ENCODE measurements around the gene H6PD.
"Not testable (repeated sequence)": the region's sequence is repeated elsewhere in the genome, so short reads cannot be mapped to it uniquely, and the experiment has no call there.

The H6PD gene

DNA sequence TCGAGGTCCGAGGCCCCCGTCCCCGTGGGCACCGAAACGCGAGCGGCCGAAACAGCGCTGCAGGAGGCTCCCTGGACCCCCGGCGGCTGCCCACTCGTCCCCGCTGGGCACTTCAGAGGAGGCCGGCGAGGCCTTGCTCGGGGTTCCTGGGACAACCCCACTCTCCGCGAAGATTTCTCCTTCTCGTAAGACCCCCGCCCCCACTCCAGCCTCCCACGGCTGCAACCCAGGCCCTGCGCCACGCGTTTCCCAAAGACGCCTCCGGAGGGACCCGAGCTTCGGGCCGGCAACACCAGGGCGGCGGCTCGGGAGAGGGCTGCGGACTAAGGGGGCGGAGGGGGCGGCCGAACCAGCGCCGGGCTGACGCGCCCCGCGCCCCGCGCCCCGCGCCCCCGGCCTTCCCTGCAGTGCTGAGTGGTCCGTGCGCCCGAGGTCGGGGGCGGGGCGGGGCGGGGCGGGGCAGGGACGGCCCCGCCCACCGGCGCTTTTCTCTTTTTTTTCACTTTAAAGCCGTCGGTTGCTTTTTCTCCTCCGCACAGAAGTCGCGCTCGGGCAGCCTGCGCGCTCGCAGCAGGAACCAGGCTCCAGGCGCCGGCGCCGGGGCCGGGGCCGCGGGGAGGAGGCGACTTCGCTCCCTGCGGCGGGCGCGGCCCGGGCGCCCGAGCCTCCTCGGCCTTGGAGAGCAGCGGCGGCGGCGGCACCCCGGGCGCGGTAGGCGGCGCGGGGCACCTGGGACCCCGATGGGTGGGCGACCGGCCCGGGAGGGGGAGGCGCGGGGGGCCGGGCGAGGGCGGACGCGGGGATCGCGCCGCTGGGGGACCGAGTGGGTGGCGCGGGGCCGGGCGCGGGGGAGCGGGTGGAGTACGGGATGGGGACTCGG, 58.0 kb downstream of the H6PD start, which contains the start of gene SPSB1:
SPSB1 (plus strand) TSS at position 534 of the 880 bp plus-strand sequence. CDS start 62,998 bp downstream, outside the sequence.
- peak within 1 kb of the TSS; percentile 28 for H3K27ac Mint-ChIP-seq
- H3K4me1 Mint-ChIP-seq (ENCODE audit: low read depth) = peaks cover 22% of the 10 kb centered on the region
- H3K9me3 Mint-ChIP-seq = peaks cover 9% of the 10 kb centered on the region
- peaks cover 34% of the 10 kb centered on the region for H3K27me3 Mint-ChIP-seq
- H3K36me3 Mint-ChIP-seq (ENCODE audit: low read depth) = no peaks in the 10 kb centered on the region
- peak within 1 kb of the TSS; percentile 64 for H3K4me3 Mint-ChIP-seq
- intact Hi-C loops (cut with micrococcal nuclease) = no loop called here

GRCh38 chr1:9293241-9293532, 58.6 kb downstream of the H6PD start:
- Mint-ChIP-seq H3K27me3 (peaks cover 38% of the 10 kb centered on the region), H3K9me3 (peaks cover 4% of the 10 kb centered on the region), H3K4me1 (ENCODE audit: low read depth) (peaks cover 22% of the 10 kb centered on the region), H3K36me3 (ENCODE audit: low read depth) (no peaks in the 10 kb centered on the region), H3K27ac (no peak overlapping the region), H3K4me3 (no peak overlapping the region)
- intact Hi-C loops (cut with micrococcal nuclease) = no loop called here

GRCh38 chr1:9293533-9294404, 59.2 kb downstream of the H6PD start:
- peaks cover 38% of the 10 kb centered on the region for H3K27me3 Mint-ChIP-seq
- no peak overlapping the region for H3K4me3 Mint-ChIP-seq
- no peak overlapping the region for H3K27ac Mint-ChIP-seq
- intact Hi-C loops (cut with micrococcal nuclease) = no loop called here
- H3K4me1 Mint-ChIP-seq (ENCODE audit: low read depth) = peaks cover 22% of the 10 kb centered on the region
- H3K9me3 Mint-ChIP-seq = no peaks in the 10 kb centered on the region
- no peaks in the 10 kb centered on the region for H3K36me3 Mint-ChIP-seq (ENCODE audit: low read depth)

GRCh38 chr1:9294405-9294773, 59.8 kb downstream of the H6PD start:
- intact Hi-C loops (cut with micrococcal nuclease) = no loop called here
- Mint-ChIP-seq H3K9me3 (no peaks in the 10 kb centered on the region), H3K27ac (no peak overlapping the region), H3K36me3 (ENCODE audit: low read depth) (no peaks in the 10 kb centered on the region), H3K4me1 (ENCODE audit: low read depth) (peaks cover 27% of the 10 kb centered on the region), H3K27me3 (peaks cover 38% of the 10 kb centered on the region), H3K4me3 (no peak overlapping the region)

DNA sequence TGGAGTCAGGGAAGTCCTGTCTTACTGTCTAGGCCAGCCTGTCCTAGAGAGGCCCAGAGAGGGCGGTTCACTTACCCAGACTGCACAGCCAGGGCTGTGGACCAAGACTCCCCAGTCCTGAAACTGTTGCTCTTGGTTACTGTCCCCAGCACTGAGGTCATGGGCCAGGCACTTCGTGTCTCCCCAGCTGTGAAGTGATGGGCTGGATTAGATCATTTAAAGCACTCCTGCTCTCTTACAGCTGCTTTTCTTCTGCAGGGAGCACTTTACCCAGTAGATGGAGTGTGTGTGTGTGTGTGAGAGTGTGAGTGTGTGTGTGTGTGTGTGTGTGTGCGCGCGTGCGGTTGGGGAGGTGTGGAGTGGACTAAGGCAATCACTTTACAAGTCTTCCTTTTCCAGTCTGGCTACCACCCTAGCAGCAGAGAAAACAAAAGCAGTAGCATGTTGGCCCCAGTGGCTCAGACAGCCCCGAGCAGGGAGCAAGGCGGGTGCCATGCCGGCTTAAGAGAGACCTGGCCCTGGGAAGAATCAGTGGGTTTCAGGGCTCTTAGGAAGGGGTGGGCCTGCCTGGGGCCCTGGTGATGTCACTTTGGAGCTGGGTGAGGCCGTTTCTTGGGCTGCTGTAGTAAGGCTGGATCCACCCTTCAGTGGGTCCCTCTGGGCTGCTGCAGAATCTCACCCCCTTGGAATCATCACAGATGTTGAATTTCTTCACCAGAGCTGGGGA, 60.5 kb downstream of the H6PD start:
- peaks cover 38% of the 10 kb centered on the region for H3K27me3 Mint-ChIP-seq
- no peak overlapping the region for H3K27ac Mint-ChIP-seq
- H3K4me1 Mint-ChIP-seq (ENCODE audit: low read depth) = peaks cover 24% of the 10 kb centered on the region

DNA sequence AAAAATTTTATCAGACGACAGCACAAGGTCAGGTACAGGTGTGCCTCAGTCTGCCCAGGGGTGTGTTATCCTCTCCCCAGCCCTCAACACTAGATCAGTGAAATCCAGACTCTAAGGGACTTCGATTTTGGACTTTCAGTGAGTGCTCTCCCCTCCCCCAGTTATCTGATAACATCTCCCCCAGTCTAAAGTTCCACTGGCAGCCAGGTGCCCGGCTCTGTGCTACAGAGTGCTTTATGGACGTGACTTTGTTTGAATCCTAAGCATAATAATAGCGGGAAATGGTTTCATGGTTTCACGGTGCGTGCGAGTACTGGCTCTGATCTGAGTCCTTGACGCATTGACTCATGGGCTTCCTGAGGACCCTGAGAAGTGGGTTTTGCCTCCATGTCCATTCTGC, 61.3 kb downstream of the H6PD start:
- H3K4me3 Mint-ChIP-seq = no peak overlapping the region
- peaks cover 26% of the 10 kb centered on the region for H3K4me1 Mint-ChIP-seq (ENCODE audit: low read depth)
- H3K36me3 Mint-ChIP-seq (ENCODE audit: low read depth) = no peaks in the 10 kb centered on the region
- intact Hi-C loops (cut with micrococcal nuclease) = no loop called here
- H3K27me3 Mint-ChIP-seq = peaks cover 38% of the 10 kb centered on the region
- H3K27ac Mint-ChIP-seq = no peak overlapping the region
- no peaks in the 10 kb centered on the region for H3K9me3 Mint-ChIP-seq

More for the DNA sequence above, 60.5 kb downstream of the H6PD start:
- no peak overlapping the region for H3K4me3 Mint-ChIP-seq
- intact Hi-C loops (cut with micrococcal nuclease) = no loop called here
- no peaks in the 10 kb centered on the region for H3K9me3 Mint-ChIP-seq
- no peaks in the 10 kb centered on the region for H3K36me3 Mint-ChIP-seq (ENCODE audit: low read depth)

DNA sequence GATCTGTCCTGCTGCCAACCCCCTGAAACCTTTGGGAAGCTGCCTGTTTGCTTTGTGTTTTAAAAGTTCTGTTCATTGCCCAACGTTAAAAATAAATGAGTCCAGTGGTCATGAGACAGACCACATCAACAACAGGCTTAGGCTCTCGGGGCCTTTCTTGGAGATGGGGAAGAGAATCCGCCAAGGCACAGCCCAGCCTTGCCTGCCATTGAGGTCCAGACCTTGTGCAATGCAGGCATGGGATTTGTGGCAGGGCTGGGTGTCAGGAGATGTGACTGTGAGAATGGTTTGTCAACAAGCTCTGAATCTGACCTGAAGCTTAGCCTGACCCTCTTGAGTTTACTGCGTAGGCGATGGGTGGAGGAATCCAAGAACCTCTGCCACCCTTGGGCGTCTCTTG, 62.3 kb downstream of the H6PD start:
- intact Hi-C loops (cut with micrococcal nuclease) = no loop called here

DNA sequence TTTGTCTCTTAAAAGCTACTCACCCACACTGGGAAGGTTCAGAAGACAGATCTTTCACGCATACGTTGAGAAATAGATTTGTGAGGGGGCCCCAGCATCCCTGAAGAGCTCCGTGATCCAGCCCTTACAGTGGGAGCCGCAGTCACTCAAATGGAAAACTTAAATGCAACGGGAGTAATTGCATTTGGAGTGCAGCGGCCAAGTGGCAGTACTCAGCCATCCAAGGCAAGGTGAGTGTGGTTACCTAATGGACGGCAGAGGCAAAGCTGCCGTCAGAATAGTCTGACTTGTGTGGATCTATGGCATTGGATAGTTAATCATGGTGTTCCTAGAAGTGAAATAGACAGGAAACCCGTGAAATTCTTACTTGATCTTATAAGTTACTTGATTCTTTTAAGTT, 63.3 kb downstream of the H6PD start:
- Mint-ChIP-seq H3K27me3 (peaks cover 31% of the 10 kb centered on the region), H3K4me3 (no peak overlapping the region), H3K36me3 (ENCODE audit: low read depth) (no peaks in the 10 kb centered on the region), H3K27ac (no peak overlapping the region), H3K4me1 (ENCODE audit: low read depth) (peaks cover 35% of the 10 kb centered on the region), H3K9me3 (no peaks in the 10 kb centered on the region)
- intact Hi-C loops (cut with micrococcal nuclease) = no loop called here

More for the DNA sequence above, 62.3 kb downstream of the H6PD start:
- Mint-ChIP-seq H3K4me1 (ENCODE audit: low read depth) (peaks cover 32% of the 10 kb centered on the region), H3K27ac (no peak overlapping the region), H3K36me3 (ENCODE audit: low read depth) (no peaks in the 10 kb centered on the region), H3K4me3 (no peak overlapping the region), H3K27me3 (peaks cover 35% of the 10 kb centered on the region), H3K9me3 (no peaks in the 10 kb centered on the region)

- H3K4me1 Mint-ChIP-seq (ENCODE audit: low read depth) = peaks cover 38% of the 10 kb centered on the region
- H3K9me3 Mint-ChIP-seq = no peaks in the 10 kb centered on the region
- no peak overlapping the region for H3K4me3 Mint-ChIP-seq
- peaks cover 31% of the 10 kb centered on the region for H3K27me3 Mint-ChIP-seq
- H3K27ac Mint-ChIP-seq = no peak overlapping the region
- intact Hi-C loops (cut with micrococcal nuclease) = no loop called here
- H3K36me3 Mint-ChIP-seq (ENCODE audit: low read depth) = no peaks in the 10 kb centered on the region
Observed at GRCh38 chr1:9298282-9298681, 63.7 kb downstream of the H6PD start.

GRCh38 chr1:9299571-9300541, 65.3 kb downstream of the H6PD start:
- Mint-ChIP-seq H3K27me3 (peaks cover 35% of the 10 kb centered on the region), H3K4me1 (ENCODE audit: low read depth) (peaks cover 38% of the 10 kb centered on the region), H3K27ac (peak overlapping the region; percentile 62)
- H3K36me3 Mint-ChIP-seq (ENCODE audit: low read depth); intact Hi-C loops (cut with micrococcal nuclease); H3K9me3 Mint-ChIP-seq; H3K4me3 Mint-ChIP-seq: not testable (repeated sequence)

GRCh38 chr1:9300573-9300972, 66.0 kb downstream of the H6PD start:
- Mint-ChIP-seq H3K27me3 (peaks cover 32% of the 10 kb centered on the region), H3K27ac (peak overlapping the region; percentile 62), H3K4me3 (no peak overlapping the region), H3K4me1 (ENCODE audit: low read depth) (peaks cover 45% of the 10 kb centered on the region), H3K36me3 (ENCODE audit: low read depth) (no peaks in the 10 kb centered on the region), H3K9me3 (no peaks in the 10 kb centered on the region)
- intact Hi-C loops (cut with micrococcal nuclease) = no loop called here

GRCh38 chr1:9302745-9303524, 68.4 kb downstream of the H6PD start:
- H3K27me3 Mint-ChIP-seq = peaks cover 13% of the 10 kb centered on the region
- intact Hi-C loops (cut with micrococcal nuclease) = no loop called here
- no peaks in the 10 kb centered on the region for H3K9me3 Mint-ChIP-seq
- no peaks in the 10 kb centered on the region for H3K36me3 Mint-ChIP-seq (ENCODE audit: low read depth)
- no peak overlapping the region for H3K27ac Mint-ChIP-seq
- H3K4me1 Mint-ChIP-seq (ENCODE audit: low read depth) = peaks cover 40% of the 10 kb centered on the region
- no peak overlapping the region for H3K4me3 Mint-ChIP-seq

All from dendritic cell treated with granulocyte-macrophage colony-stimulating factor and Interleukin-4, amounts not matched to agents 40 ng/mL and 50 ng/mL, for 4 days (primary cell).